Activated T-cell treated with anti-CD3 and anti-CD28 coated beads, Interleukin-2, amount 50 U/mL, for 24 hours (primary cell): ENCODE data around the gene POTEC.
"Not testable (repeated sequence)": the region's sequence is repeated elsewhere in the genome, so short reads cannot be mapped to it uniquely, and the experiment has no call there.

Experiments used
- DNase-seq: peaks from one replicate; pipeline ENCODE4 v3.0.0-alpha.2; 2020
- H3K27ac Mint-ChIP-seq: 2 replicates; pipeline ENCODE4 v1.8.0; 2020; ENCODE audit warnings: mild to moderate bottlenecking, mixed read lengths
- H3K27me3 Mint-ChIP-seq: 2 replicates; pipeline ENCODE4 v1.8.0; 2020; ENCODE audit warnings: mixed read lengths
- H3K36me3 Mint-ChIP-seq: 2 replicates; pipeline ENCODE4 v1.8.0; 2020; ENCODE audit warnings: low read depth, mixed read lengths
- H3K4me1 Mint-ChIP-seq: 2 replicates; pipeline ENCODE4 v1.8.0; 2020; ENCODE audit warnings: low read depth, mixed read lengths
- H3K4me3 Mint-ChIP-seq: 2 replicates; pipeline ENCODE4 v1.8.0; 2020; ENCODE audit warnings: mild to moderate bottlenecking, moderate library complexity, mixed read lengths
- H3K9me3 Mint-ChIP-seq: 2 replicates; pipeline ENCODE4 v1.8.0; 2020; ENCODE audit warnings: mixed read lengths

POTEC gene

DNA sequence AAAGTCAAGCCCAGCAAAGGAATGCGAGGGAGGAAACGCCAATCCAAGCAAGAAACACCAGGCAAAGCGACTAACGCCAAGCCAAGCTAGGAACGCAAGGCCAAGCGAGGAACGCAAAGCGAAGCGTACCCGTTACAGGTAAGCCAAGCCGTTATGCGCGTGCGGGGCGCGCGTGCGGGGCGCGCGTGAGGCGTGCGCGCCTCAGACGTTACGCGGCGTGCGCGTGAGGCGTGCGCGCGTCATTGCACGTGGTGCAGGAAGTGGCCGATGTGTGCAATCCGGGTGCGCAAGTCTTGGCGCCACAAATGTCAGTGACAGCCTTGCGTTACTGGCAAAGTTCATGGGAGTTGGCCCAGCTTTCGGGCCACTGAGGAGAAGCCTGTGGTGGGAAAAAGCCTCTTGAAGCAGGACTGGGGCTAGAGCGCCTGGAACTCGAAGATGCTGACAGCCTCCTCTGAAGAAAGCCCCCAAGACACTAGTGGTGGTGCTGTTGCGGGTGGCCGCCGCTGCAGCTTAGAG is at the start of gene POTEC:
POTEC (minus strand) TSS at position 155 of the 519 bp plus-strand sequence. CDS start 454 bp downstream, outside the sequence.
- H3K27ac Mint-ChIP-seq, H3K4me3 Mint-ChIP-seq, H3K27me3 Mint-ChIP-seq, H3K9me3 Mint-ChIP-seq, H3K36me3 Mint-ChIP-seq, H3K4me1 Mint-ChIP-seq, DNase-seq: not testable (repeated sequence)

DNA sequence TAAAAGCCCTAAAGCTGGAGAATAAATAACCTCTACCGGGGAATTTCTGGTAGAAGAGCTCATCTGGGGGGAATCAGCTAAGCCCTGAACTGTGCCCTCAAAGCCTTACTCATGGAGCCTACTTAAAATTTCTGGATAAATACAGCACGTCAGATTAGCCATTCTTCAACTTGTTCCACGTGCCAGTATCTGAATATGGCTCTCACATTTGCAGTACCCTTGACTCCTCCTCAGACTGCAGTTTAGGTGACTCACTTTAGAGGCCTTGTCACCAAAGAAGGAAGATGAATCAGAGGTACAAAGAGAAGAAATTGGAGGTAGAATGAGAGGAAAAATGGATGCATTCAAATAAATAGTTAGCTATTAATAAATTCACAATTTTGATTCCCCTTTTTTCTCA is 34.6 kb upstream of the POTEC start:
- H3K27me3 Mint-ChIP-seq, result no peaks in the 10 kb centered on the region
- no peaks in the 10 kb centered on the region for H3K36me3 Mint-ChIP-seq
- no peak overlapping the region for H3K27ac Mint-ChIP-seq
- DNase-seq, result no peak
- no peak overlapping the region for H3K4me3 Mint-ChIP-seq
- no peaks in the 10 kb centered on the region for H3K9me3 Mint-ChIP-seq
- no peaks in the 10 kb centered on the region for H3K4me1 Mint-ChIP-seq

GRCh38 chr18:14559502-14559901 is 16.1 kb upstream of the POTEC start:
- not testable (repeated sequence) for H3K4me3 Mint-ChIP-seq, H3K4me1 Mint-ChIP-seq, H3K27me3 Mint-ChIP-seq

GRCh38 chr18:14531659-14532058 is 11.7 kb downstream of the POTEC start:
- not testable (repeated sequence) for H3K36me3 Mint-ChIP-seq, H3K27me3 Mint-ChIP-seq, H3K4me1 Mint-ChIP-seq, H3K9me3 Mint-ChIP-seq, DNase-seq, H3K4me3 Mint-ChIP-seq, H3K27ac Mint-ChIP-seq

More at GRCh38 chr18:14559502-14559901, 16.1 kb upstream of the POTEC start:
- DNase-seq, H3K27ac Mint-ChIP-seq, H3K9me3 Mint-ChIP-seq, H3K36me3 Mint-ChIP-seq: not testable (repeated sequence)

- H3K27me3 Mint-ChIP-seq, H3K36me3 Mint-ChIP-seq, H3K4me3 Mint-ChIP-seq, H3K4me1 Mint-ChIP-seq, H3K27ac Mint-ChIP-seq, DNase-seq, H3K9me3 Mint-ChIP-seq: not testable (repeated sequence)
Observed at GRCh38 chr18:14510707-14511106, 32.7 kb downstream of the POTEC start.

DNA sequence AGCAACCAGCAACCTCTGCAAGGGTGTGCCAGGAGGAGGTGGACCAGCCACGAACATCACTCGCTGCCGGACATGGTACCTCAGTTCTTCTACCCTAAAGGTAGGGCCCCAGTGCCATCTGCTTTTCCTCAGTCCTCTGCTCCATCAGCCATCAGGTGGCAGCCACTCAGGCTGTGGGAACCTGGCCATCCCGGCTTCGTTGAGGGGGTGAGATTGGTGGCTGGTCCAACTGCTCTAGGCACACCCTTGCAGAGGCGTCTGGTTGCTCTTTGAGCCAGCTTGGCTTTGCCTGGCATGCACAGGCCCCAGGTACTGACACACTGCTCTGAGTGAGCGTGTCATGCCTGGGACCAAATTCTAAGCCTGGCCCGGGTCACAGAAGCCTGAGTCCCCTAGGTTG is 39.7 kb downstream of the POTEC start:
- not testable (repeated sequence) for DNase-seq, H3K9me3 Mint-ChIP-seq, H3K27ac Mint-ChIP-seq, H3K4me3 Mint-ChIP-seq, H3K36me3 Mint-ChIP-seq, H3K27me3 Mint-ChIP-seq, H3K4me1 Mint-ChIP-seq

DNA sequence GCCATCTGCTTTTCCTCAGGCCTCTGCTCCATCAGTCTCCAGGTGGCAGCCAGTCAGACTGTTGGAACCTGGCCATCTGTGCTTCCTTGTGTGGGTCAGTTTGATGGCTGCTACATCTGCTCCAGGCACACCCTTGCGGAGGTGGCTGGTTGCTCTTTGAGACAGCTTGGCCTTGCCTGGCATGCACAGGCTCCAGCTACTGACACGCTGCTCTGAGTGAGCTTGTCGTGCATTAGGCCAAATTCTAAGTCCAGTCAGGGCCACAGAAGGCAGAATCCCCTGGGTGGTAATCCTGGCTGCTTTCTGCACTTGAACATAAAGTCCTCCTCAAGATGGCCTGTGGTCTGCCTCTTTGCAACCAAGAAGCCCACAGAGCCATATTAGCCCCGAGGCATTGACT is 41.5 kb downstream of the POTEC start:
- DNase-seq, H3K36me3 Mint-ChIP-seq, H3K27me3 Mint-ChIP-seq, H3K4me3 Mint-ChIP-seq, H3K4me1 Mint-ChIP-seq, H3K27ac Mint-ChIP-seq, H3K9me3 Mint-ChIP-seq: not testable (repeated sequence)

GRCh38 chr18:14489256-14490014 is 54.0 kb downstream of the POTEC start:
- H3K4me1 Mint-ChIP-seq, H3K4me3 Mint-ChIP-seq, H3K27me3 Mint-ChIP-seq, H3K36me3 Mint-ChIP-seq, H3K9me3 Mint-ChIP-seq, DNase-seq, H3K27ac Mint-ChIP-seq: not testable (repeated sequence)

- H3K4me1 Mint-ChIP-seq, result not testable (repeated sequence)
Observed at GRCh38 chr18:14488789-14489188, 54.6 kb downstream of the POTEC start.

DNA sequence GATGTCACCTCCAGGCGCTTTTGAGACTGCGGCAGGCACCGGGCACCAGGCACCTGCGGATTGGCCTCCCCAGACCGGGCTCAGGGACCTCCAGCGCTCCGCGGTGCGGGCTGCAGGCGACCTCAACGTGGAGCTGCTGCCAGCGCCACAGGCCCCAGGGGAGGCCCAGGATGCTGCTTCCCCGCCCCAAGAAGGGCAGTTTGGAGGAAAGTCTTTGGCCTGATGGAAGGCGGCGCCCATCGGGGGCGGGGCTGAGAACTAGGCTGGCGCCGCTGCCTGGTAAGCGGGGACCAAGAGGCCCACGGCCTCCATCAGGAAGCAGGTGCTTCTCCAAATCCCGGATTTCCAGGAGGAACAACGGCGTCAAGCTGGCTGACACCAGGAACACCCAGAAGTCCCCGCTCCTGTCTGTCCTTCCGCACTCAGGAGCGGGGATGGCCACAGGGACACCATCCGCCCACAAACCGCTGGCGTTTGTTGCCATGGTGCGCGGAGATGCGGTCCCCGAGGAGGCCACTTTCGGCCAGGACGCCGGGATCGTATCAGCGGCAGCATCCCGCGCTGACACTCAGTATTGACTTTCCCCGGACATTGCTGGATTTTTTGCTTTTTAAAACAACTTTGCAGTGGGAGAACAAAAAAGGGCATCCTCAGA is 56.3 kb downstream of the POTEC start:
- not testable (repeated sequence) for H3K4me1 Mint-ChIP-seq, H3K4me3 Mint-ChIP-seq, H3K9me3 Mint-ChIP-seq, DNase-seq, H3K36me3 Mint-ChIP-seq, H3K27me3 Mint-ChIP-seq, H3K27ac Mint-ChIP-seq

More at GRCh38 chr18:14488789-14489188, 54.6 kb downstream of the POTEC start:
- not testable (repeated sequence) for H3K36me3 Mint-ChIP-seq, H3K27me3 Mint-ChIP-seq, DNase-seq, H3K27ac Mint-ChIP-seq, H3K4me3 Mint-ChIP-seq, H3K9me3 Mint-ChIP-seq

DNA sequence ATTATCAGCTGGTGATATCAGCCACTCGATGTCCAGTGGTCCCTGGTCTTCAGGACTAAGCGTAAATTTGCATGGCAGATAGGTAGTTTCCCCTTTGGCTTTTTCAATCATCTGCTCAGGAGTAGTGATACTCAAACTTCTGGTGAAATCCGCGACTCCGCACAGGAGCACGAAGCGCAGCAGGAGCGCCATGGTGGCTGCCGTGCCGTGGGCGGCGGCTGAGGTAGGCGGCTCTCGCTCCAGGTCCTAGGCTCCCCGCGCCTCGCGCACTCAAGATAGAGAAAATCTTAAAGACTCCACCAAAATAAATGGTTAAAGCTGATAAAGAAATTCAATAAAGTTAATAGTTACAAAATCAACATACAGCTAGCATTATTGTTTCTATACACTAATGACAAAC is 64.3 kb downstream of the POTEC start:
- not testable (repeated sequence) for H3K4me3 Mint-ChIP-seq, H3K27ac Mint-ChIP-seq, DNase-seq, H3K9me3 Mint-ChIP-seq, H3K27me3 Mint-ChIP-seq, H3K4me1 Mint-ChIP-seq, H3K36me3 Mint-ChIP-seq

DNA sequence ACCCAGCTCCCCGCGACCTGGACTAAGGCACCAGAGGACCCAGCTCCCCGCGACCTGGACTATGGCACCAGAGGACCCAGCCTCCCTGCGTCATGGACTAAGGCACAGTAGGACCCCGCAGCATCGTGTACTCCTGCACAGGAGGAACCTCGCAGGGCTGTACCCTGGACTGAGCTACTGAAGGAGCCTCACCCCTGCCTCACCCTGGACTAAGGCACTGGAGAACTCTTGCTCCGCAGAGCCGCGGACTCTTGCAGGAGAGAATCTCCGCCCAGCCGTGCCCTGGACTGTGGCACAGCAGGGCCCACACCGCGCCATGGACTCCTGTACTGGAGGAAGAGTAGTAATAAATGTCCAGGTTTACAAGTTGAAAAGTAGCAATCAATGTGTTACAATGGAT is 67.9 kb downstream of the POTEC start:
- not testable (repeated sequence) for H3K27me3 Mint-ChIP-seq, H3K4me1 Mint-ChIP-seq, DNase-seq, H3K36me3 Mint-ChIP-seq, H3K27ac Mint-ChIP-seq, H3K4me3 Mint-ChIP-seq, H3K9me3 Mint-ChIP-seq

DNA sequence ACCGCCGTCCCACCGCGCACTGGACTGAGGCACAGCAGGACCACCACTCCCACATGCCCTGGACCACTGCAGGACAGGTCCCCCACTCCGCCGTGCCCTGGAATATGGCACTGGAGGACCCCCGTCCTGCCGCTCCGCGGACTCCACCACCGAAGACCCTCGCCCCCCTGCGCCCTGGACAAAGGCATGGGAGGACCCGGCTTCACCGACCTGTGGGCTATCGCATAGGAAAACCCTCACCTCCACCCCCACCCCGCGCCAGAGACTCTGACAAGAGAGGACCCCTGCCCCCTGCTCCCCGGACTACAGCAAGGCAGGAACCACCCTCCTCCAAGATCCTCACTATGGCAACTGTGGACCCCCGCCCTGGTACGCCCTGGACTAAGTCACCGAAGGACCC is 68.6 kb downstream of the POTEC start:
- not testable (repeated sequence) for DNase-seq, H3K27ac Mint-ChIP-seq

GRCh38 chr18:14474007-14474720 is 69.2 kb downstream of the POTEC start:
- not testable (repeated sequence) for H3K27ac Mint-ChIP-seq, H3K9me3 Mint-ChIP-seq, H3K27me3 Mint-ChIP-seq, H3K36me3 Mint-ChIP-seq, H3K4me3 Mint-ChIP-seq, H3K4me1 Mint-ChIP-seq, DNase-seq

More for the DNA sequence above, 68.6 kb downstream of the POTEC start:
- not testable (repeated sequence) for H3K27me3 Mint-ChIP-seq, H3K36me3 Mint-ChIP-seq, H3K4me1 Mint-ChIP-seq, H3K9me3 Mint-ChIP-seq, H3K4me3 Mint-ChIP-seq
